GM12875 (cell line): ENCODE measurements around the gene HTRA1.

Experiments
- H3K4me3 ChIP-seq: one replicate; pipeline ENCODE4 v1.5.1; 2011; ENCODE audit warnings: low read depth, low read length, control low read depth
- TF ChIP-seq, protein P1 (sequence below): IDR thresholded peaks from 2 replicates; pipeline ENCODE4 v1.5.1; 2011; ENCODE audit warnings: low read depth, mild to moderate bottlenecking, control low read depth, inconsistent platforms, low read length, moderate library complexity, borderline replicate concordance; ENCODE audit not compliant: insufficient read depth

The HTRA1 gene

DNA sequence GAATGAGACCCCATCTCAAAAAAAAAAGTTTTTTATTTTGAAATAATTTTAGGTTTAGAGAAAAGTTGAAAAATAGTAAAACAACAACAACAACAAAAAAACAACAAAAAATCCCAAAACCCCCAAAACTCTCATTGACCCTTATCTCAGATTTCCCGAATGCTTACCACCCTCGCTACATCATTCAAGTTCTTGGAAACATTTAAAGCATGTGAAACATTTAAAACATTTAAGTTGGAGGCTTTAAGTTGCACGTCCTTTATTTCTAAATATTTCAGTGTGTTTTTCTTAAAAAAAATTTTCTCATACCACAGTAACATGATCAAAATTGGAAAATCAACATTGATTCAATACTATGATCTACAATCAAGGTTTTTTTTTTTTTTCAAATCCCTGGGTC, 7.3 kb upstream of the HTRA1 start:
- H3K4me3 ChIP-seq: no peak overlapping the region
- TF ChIP-seq, protein P1, sequence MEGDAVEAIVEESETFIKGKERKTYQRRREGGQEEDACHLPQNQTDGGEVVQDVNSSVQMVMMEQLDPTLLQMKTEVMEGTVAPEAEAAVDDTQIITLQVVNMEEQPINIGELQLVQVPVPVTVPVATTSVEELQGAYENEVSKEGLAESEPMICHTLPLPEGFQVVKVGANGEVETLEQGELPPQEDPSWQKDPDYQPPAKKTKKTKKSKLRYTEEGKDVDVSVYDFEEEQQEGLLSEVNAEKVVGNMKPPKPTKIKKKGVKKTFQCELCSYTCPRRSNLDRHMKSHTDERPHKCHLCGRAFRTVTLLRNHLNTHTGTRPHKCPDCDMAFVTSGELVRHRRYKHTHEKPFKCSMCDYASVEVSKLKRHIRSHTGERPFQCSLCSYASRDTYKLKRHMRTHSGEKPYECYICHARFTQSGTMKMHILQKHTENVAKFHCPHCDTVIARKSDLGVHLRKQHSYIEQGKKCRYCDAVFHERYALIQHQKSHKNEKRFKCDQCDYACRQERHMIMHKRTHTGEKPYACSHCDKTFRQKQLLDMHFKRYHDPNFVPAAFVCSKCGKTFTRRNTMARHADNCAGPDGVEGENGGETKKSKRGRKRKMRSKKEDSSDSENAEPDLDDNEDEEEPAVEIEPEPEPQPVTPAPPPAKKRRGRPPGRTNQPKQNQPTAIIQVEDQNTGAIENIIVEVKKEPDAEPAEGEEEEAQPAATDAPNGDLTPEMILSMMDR: no peak

DNA sequence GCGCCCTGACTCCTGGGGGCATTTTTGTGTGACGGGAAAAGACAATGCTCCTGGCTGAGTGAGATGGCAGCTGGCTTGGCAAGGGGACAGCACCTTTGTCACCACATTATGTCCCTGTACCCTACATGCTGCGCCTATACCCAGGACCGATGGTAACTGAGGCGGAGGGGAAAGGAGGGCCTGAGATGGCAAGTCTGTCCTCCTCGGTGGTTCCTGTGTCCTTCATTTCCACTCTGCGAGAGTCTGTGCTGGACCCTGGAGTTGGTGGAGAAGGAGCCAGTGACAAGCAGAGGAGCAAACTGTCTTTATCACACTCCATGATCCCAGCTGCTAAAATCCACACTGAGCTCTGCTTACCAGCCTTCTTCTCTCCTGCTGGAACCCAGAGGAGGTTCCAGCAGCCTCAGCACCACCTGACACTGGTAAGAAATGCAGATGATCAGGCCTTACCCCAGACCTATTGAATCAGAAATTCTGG, 6.7 kb upstream of the HTRA1 start, which contains the start of gene ARMS2:
Gene ARMS2, plus strand, starts transcription at position 51 of the 478 bp plus-strand sequence. Its CDS starts 75 bp downstream, at position 126.
- H3K4me3 ChIP-seq: no peak within 1 kb of the TSS
- TF ChIP-seq, protein P1: no peak

DNA sequence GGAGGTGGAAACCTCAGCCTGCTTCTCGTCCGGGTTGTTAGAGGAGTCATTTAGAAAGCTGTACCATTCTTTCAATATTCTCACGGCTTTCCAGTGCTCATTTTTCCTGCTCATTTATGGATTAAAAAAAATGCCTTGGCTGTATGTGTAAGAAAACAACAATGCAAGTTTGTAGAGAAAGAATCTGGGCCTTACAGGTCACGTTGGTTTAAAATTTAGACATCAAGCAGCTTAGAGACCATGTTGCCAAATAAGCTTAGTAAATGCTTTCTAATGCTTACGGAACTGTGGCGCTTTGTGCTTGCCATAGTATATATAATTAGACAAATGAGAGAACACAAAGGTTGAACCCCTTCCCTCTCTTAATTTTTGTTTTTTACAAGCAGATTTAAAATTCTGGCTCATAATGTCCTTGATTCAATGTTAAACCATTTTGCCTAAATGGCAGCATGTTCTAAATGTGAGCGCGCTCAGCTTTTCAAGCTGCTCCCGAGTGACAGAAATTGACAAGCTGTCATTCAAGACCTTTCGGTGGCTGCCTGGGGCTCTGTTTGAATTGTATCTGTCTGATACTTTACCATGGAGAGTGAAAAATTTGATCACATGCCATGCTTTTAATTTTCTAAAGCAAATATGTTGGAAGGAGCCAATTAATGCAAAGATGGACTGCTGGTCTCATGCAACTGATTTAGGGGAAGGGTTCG, 5.8 kb upstream of the HTRA1 start:
- TF ChIP-seq, protein P1: no peak
- H3K4me3 ChIP-seq: no peak overlapping the region

DNA sequence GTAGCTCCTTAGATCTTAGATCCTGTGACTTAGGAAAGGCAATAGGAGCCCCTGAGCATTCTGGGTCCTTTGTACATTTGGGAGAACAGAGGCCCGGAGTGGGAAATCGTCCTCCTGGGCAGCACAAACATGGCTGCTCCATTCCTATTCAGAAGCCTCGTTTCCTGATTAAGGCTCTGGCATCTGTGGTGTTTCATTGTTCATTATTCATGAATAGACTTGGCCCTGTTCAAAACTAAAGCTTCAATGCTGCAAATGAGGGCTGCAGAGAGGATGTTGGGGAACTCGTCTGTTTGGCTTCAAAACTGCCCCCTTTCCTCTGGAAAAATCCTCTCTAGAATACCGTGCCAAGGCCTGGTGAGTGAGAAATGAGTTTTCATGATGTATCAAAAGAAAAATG, 3.4 kb upstream of the HTRA1 start:
- no peak overlapping the region for H3K4me3 ChIP-seq
- TF ChIP-seq, protein P1: no peak

DNA sequence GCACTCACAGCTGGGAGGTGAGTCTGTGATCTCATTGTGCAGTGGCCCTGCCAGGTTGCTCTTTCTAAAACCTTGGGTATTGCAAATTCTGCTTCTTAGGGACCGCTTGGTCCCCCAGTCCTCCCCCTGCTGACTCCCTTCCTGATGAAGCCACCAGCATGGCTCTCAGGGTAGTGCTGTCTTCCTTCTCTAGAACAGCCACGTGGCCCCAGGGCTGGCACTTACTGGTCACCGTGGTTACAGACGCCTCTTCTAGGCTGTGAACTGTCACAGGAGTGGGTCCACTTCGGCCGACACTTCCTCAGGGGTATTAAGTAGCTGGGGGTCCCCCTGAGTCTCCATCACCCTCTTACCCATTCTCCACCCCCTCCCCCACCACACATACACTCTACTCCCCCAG, 2.7 kb upstream of the HTRA1 start:
- no peak overlapping the region for H3K4me3 ChIP-seq
- TF ChIP-seq, protein P1: no peak

DNA sequence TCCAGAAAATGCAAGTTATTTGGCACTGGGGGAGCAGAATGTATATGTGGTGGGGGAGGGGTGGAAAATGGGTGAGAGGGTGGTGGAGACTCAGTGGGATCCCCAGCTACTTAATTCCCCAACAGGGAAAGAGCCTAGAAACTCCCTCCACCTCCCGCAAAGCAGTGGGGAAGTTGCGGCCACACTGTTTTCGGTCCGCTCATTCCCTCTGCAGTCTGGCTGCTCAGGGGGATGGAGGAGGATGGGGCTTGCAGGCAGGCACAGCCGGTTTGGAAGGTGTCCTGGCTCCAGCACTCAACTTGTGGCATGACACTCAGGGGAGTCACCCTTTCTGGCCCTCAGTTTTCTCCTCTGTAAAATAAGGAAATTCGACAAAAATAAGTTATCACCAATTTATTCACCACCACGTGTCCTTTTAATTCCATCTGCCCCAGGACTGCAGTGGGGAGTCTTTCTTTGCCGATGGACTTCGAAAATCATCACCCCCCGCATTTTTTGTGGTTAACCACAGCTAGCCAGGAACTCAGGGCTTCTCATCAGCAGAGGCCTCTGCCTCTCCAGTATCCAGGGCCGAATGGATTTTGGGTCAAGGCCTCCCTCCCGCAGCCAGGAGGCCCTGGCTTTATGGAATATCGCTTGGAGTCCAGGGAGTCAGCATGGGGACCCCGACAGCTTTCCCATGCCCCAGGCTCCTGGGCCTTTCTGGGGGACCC, 1.6 kb upstream of the HTRA1 start:
- TF ChIP-seq, protein P1: no peak
- H3K4me3 ChIP-seq: no peak overlapping the region

DNA sequence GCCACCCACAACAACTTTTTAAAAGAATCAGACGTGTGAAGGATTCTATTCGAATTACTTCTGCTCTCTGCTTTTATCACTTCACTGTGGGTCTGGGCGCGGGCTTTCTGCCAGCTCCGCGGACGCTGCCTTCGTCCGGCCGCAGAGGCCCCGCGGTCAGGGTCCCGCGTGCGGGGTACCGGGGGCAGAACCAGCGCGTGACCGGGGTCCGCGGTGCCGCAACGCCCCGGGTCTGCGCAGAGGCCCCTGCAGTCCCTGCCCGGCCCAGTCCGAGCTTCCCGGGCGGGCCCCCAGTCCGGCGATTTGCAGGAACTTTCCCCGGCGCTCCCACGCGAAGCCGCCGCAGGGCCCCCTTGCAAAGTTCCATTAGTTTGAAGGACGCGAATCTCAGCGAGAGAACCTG, 461 bp upstream of the HTRA1 start:
- H3K4me3 ChIP-seq: no peak overlapping the region
- TF ChIP-seq, protein P1: no peak
